ENCODE results near the gene KIF5C. TPM values are rescaled to one million over a fixed set of nuclear protein-coding genes. Genes with fewer than 3 reads are reported as not detected.
"Not testable (repeated sequence)": the region's sequence is repeated elsewhere in the genome, so short reads cannot be mapped to it uniquely, and the experiment has no call there.

KIF5C gene
- polyA plus RNA-seq (2013, experiment 1 of 2; ENCODE audit: insufficient read length): 0.26 TPM
- polyA plus RNA-seq (2013, experiment 2 of 2; ENCODE audit: insufficient read length): 0.16 TPM

DNA sequence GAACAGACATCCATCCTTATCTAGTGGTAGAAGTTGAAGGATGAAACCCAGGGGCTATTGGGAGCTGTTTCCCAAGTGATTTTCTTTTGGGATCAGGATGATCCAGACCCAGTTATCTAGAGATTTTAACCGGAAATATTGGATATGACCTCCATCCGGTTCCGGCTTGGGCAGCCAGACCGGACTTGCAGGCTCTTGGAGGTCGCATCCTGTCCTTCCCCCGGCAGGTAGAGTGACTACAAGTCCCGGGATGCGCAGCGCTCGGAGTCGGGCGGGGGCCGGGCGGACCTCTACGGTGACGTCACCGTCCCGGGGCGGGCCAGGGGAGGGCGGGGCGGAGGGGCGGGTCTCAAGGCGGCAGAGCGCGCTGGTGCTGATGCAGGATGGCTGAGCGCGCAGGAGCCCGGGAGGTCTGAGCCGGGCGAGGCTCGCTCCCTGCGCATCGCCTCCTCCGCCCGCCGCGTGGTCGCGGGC is at the start of gene KIF5C:
Gene KIF5C (plus strand): TSS at position 360 of the 474 bp plus-strand sequence. CDS start 391 bp downstream, outside the sequence.
- DNase-seq: peak; percentile 78

DNA sequence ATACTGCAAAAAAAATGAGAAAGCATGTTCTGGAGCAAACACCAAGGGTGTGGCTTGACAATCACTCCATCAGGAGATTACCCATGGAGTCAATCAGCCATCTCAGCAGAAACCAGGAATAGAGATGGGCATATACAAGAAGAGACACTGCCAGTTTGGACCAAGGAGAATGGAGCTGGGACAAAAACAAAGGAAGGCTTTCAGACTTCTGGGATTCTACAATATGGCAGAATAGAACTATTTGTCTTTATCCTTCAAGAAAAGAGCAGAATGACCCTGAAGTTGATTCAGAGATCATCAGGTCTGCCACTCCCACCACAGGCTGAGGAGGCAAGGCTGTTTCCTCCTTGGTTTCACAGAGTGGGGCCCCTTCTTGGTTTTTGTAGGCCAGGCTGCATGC is 48.2 kb upstream of the KIF5C start:
- no peak for DNase-seq

DNA sequence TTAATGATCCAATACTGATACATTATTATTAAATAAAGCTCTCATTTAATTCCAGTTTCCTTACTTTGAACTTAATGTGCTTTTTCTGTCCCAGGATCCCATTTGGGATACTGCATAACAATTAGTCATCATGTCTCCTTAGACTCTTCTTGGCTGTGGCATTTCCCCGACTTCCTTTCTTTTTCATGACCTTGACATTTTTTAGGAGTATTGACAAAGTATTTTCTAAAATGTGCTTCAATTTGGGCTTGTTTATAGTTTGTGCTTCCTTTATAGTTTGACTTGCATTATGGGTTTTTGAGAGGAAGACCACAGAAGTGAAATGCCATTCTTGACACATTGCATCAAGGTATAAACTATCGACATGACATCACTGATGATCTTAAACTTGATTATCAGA is 46.1 kb upstream of the KIF5C start:
- DNase-seq: no peak

DNA sequence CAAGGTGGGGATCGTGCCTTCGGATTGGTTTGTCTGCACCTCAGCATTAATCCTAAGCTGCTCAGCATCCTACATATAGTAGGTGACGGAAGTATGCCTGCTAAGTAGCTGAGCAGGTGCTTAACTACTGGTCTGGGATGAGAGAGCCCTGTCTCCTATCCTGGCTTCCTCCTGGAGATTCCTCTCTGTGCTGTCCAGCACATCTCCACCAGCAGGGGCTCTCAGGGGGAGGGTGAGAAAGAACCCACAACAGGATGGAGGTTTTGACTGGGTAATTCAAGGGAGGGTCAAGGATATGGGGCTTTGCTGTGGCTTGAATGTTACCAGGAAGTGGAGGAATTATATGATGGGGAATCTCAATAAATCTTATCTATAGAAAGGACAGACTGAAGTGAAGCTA is 45.4 kb upstream of the KIF5C start:
- DNase-seq: no peak

DNA sequence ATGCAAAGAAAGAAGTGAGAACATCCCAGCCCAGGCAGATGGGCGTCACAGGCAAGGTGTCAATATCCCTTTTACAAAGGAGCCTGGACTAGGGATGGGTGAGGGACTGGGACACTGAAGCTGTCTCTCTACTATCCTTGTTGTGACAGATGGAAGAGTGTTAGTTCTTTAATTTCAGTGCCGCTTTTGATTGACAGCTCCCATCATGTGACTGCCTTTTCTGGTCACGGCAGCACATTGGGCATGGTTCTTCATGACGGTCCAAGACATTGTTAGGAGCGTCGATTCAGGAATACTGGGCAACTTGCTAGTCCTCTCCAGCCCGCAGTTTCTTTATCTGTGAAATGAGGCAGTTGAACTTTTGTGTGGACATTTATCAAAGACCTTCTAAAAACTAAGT is 42.4 kb upstream of the KIF5C start:
- no peak for DNase-seq

DNA sequence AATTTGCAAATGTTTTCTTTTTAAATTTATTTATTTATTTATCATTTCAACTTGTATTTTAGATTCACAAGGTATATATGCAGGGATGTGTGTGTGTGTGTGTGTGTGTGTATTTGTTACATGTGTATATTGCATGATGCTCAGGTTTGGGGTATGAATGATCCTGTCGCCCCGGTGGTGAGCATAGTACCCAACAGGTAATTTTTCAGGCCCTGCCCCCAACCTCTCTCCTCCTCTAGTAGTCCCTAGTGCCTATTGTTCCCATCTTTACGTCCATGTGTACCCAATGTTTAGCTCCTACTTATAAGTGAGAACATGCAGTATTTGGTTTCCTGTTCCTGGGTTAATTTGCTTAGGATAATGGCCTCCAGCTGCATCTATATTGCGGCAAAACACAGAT is 33.0 kb upstream of the KIF5C start:
- DNase-seq: no peak

DNA sequence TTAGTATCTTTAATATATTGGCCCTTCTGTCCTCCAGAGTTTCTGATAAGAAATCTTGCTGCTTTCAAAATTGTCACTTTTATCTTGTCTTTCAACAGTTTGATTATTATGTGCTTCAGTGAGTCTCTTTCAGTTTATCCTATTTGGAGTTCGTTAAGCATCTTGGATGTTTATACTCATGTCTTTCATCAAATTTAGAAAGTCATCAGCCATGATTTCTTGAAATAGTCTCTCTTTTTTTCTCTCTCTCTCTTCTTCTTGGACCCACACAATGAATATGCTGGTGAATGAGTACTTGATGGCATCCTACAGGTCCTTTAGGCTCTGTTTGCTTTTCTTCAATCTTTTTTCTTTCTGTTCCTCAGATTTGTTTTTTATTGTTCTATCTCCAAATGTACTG is 26.9 kb upstream of the KIF5C start:
- DNase-seq: no peak

DNA sequence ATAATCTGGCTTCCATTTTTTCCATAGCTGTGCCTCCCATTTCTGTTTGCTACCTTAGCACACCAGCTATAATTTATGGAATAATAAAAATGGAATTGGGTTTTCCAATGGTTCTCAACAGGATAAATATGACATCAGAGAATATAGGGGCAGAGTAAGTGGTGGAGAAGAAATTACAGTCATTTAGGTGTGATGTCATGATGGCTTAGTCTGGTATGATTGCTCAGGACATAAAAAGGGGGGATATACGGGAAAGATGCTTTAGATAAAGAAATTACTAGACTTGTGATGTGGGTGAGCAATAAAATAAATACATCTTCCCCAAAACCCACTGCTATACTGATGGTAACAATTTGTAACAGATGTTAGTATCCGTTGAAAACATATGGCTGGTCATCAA is 21.6 kb upstream of the KIF5C start:
- DNase-seq: no peak

DNA sequence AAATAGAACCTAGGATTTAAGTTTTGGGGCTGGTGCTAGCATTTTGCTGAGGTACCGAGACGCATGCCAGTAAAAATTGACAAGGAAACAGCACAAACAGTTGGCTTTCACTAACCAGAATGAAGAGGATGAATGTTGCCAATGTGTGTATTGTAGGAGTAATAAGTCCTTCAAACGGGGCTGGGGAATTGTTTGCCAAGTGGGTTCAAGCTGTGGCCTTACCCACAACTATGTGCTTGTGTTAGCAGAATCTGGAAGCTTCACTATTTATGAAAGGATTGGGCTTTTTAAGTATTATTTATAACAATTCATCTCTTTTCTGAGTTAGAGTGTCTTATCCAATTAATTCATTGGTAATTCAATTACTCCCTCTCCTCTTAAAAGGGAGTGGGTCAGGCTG is 15.0 kb upstream of the KIF5C start:
- DNase-seq: no peak

DNA sequence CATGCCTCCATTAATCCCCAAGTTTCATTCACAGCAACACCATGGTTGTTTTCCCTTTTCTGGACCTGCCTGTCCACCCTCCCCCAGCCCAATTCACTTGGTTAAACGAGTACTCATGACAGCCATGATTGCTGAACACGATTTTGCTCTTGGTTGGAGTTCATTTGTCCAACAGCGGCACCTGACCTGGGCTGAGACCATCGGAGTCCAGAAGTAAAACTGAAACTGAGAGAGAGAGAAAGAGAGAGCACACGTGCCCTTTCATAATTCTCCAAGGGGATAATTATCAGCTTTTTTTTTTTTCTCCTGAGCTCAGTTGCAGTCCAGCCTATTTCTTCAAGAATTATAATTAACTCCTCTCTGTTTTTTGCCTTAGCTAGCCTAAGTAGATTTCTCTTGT is 13.7 kb upstream of the KIF5C start:
- DNase-seq: no peak

DNA sequence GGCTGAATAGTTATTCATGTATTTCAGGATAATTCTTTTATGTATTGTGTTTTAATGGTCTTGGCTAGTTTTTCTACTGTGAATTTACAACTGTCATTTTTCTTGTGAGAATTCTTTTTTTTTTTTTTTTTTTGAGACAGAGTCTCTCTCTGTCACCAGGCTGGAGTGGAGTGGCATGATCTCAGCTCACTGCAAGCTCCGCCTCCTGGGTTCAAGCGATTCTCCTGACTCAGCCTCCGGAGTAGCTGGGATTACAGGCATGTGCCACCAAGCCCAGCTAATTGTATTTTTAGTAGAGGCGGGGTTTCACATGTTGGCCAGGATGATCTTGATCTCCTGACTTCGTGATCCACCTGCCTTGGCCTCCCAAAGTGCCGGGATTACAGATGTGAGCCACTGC is 12.5 kb upstream of the KIF5C start:
- not testable (repeated sequence) for DNase-seq

DNA sequence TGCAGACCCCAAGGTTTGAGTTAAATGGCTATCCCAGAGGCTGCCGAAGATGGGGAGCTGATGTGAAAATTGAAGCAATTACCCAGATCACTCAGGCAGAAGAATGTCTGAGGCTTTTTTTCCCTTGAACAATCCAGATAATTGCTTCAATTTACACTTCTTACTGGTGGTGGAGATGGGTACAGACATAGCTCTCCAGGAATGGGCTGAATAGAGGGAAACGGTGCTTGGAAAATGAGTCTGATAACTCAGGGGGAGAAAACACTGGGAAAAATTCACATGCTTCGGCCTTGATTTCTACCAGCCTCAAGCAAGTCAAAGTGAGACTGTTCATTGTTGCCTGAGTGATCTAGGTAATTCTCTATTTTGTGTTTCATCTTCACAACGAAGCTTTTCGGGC is 9.5 kb upstream of the KIF5C start:
- DNase-seq: no peak

DNA sequence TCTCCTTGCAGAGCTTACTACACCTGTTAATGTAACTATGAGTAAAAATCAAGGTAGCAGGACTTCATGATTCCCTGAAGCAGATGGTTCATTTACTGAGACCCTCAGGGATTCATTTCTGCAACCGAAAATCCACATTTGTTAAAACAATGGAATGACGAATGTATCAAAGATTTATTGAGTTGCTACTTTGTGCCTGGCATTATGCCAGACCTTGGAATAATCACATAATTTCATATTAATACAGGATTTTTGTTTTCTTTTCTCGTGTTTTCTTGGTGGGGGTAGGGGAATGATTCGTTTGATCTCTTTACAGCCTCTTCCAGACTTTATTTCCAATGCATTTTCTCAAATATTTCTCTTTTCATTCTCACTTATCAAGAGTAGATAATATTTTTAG is 8.9 kb upstream of the KIF5C start:
- no peak for DNase-seq

DNA sequence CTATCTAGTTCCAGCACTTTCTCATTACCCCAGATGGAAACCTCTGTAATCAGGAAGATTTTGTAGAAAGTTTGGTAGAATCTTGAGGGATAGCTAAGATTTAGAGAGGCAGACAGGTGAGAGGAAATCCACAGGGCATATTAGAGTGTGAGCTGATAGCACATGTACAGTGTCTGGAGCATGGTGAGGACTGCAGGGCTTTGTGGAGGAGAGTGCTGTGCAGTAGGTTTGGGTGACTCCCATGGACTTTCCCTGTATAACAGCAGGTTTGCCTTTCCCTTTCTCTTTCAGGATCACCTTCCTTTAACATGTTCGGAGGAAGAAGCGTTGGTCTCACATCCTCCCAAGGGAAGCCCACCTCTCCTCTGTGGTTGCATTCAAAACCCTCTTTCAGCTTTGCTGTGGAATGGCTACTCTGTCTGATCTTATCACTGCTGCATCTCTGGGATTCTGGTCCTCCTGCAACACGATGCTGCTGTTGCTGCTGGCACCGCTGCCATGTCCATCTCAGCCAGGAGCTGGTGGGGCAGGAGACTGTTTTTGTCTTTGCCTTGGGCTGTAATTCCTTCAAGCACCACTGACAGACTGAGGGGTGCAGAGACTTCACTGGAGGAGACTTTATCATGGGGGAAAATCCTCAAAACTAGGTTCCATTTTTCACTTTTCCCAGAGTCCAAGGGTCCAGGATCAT is 7.8 kb upstream of the KIF5C start:
- no peak for DNase-seq

DNA sequence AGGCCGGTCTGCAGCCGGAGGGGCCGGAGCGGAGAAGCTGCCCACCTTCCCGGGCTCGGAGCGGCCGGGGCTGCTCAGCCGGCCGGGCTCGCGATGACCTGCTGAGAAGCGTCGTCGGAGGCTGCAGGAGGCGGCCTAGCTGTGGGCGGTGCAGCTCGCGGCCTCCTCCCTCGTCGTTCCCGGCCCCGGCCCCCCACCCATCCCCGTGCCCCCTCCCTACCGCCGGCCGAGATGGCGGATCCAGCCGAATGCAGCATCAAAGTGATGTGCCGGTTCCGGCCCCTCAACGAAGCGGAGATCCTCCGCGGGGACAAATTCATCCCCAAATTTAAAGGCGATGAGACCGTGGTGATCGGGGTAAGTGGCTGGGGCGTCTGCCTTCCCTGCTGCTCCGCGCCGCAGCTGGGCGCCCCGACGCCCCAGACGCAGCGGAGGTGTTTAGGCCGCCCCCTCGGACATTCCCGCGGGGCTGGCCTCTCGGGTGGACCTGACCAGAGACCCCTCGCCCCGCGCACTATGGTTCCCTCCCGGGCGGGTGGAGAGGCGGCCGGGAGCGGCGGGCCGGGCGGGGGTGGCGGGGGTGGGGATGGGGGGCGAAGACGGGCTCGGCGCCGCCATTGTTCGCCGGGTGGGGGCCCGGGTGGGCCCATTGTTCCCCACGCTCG is 492 bp downstream of the KIF5C start:
- no peak for DNase-seq

DNA sequence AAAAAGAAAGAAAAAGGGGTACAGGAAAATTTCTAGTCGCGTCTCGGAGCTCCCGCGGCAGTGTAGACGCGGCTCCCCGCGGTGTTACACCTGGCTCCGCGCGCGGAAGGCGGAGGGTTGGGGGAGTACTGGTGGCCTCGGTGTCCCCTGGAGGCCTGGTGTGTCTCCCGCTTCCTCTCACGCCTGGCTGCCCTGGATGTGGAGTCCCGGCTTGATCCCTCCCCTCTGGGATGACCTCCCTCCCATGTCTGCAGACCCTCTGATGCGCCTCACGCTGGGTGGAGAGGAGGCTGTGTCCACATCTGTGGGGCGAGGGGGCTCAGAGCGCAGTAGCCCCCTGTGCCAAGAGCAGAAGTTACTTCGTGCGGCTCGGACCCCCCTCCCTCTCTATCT is 1.2 kb downstream of the KIF5C start:
- no peak for DNase-seq

DNA sequence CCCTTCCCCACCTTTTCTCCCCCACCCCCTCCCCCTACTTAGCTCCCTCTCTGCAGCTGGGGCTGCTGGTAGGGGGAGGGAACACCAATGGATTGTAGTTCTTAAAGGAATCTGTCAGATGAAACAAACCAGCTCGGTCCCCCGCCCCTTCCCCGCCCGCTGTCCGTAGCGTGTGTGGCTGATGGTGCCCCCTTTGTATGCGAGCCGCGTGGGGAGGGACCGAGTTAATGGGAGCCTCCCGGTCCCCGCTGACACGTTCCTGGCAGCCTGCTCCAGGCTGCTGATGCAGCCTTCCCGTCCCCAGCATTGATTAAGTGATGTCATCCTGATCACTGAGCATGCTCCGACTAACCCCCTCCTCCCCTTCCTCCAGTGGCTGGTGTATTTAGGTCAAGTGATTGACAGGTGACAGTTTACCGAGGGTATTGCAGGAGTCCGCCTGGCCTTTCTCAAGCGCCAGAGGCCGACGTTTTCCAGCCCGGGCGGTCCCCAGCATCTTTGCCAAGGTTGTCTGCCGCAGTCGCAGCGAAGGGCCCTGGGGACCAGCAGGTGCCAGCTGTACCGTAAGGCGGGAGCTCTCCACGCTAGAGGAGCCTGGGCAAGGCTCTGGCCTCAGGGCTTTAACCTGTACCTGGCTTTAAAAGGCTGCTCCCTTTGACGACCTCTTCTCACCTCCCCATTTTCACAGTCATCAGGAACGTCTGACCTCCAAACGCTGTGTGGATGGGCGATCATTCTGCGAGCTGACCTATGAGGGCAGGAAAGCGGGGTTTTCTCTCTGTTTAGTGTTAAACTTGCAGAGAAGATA is 1.8 kb downstream of the KIF5C start:
- DNase-seq: no peak

DNA sequence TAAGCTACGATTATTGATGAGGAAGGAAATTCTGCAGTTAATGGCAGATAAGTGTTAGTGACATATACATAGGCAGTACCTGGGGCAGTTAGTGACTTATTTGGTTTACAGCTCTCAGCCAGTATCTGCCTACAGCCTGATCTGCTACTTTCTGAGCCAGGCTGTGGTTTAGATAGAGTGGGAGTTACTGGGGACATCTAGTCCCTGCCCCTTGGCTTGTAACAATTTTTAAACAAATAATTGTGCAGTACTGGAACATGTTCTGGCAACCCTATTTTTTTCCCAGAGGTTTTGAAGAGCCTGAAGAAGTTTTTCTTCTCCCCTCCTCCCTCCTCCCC is 2.3 kb downstream of the KIF5C start:
- DNase-seq: no peak

DNA sequence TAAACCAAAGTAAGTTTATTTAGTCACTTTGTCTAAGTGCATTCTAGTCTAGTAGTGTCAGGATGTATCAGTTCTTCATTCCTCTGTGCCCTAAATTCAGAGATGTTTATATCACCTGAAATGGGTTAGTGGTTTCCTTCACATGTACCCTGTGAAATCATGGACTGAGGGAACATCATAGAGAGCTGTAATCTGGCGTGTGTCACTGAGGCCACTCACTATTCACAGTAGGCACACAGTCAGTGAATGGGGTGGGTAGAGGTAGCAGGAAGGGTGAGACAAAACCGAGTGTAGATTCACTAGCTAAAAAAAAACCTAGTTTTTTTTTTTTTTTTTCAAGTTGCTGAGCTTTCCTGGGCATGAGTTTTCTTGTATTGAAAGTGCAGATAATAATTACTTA is 5.6 kb downstream of the KIF5C start:
- DNase-seq: no peak

DNA sequence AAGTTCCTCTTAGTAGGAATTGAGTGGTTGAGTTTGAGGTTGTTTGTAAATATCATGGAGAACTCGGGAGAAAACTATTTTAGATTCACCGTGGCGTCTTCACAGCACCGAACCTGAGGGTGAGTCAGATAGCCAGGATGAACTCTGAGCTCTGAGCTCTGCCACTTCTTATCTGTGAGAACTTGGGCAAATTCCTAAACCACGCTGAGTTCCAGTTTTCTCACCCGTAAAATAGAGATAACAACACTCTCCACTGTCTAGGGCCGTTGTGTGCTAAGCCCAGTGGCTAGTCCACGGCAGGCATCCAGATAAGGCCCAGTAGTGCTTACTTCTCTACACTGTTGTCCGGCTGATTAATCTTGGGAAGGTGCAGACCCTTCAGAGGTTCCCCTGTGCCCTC is 7.0 kb downstream of the KIF5C start:
- DNase-seq: no peak

DNA sequence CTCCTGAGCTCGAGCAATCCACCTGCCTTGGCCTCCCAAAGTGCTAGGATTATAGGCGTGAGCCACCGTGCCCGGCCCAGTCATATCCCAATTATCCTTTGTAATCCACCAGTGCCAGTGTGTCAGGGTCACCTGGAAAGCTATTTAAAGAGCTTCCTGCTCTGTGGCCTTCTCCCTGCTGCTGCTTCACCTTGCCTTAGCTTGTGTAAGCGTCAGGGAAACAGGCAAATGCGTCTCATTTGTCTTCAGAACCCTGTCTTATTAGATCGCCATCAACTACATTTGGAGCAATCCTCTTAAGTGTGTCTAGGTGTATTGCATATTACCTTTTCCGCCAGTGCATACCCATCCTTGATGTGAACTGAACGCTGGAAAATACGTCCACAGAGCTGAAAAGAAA is 10.2 kb downstream of the KIF5C start:
- DNase-seq: no peak

DNA sequence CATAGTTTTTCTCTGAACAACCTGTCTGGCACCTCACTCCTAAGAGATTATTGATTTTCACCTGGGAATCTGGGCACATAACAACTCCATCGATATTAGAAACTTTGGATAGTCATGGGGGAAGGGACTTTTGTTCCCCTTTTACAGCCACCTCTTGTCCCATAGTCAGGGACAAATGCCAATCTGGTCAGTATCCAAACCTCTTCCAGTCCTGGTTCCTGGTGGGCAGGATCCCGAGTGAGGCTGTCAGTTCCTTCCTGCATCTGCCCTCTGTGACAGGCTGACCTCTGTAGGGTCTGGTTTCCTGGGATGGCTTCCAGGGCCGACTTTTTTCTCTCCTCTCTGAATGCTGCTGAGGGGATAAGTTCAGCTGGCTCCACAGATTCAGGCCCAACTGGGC is 11.0 kb downstream of the KIF5C start:
- DNase-seq: no peak

DNA sequence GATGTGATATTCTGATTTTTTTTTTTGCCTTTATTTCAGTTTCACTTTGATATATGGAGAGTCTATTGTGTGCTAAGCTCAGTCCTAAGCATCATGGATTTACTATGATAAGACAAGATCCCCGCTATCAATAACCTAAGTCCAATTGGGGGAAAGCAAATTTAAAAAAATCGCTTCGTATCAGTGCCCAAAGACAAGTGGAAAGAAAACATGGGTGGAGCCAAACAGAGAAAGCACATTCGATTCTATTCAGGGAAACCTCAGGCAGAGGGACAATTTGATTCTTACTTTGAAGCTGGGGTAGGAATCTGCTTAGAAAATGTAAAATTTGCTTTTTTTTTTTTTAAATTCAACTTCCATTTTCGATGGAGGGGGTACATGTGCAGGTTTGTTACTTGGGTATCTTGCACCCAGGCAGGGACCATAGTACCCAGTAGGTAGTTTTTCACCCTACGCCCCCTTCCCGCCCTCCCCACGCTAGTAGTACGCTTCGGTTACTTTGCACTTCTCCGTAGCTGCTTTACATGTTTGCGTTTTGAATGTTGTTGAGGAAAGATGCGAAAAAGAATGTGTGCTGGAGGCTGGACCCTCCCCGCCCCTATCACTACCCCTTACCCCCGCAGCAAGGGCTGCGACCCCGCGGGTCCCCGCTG is 12.4 kb downstream of the KIF5C start:
- DNase-seq: no peak
